OCI-LY1 (cell line): ENCODE results near the gene SLC12A5.

ENCODE experiments used
- H2AFZ ChIP-seq: fragments of 200-600 bp; sonication (generic), shearing (Covaris generic); 2 replicates; pipeline ENCODE4 v1.6.0; 2014; ENCODE audit warnings: antibody characterized with exemption, mild to moderate bottlenecking, low read length
- H3F3A ChIP-seq: fragments of 200-600 bp; sonication (generic), shearing (Covaris generic); 2 replicates; pipeline ENCODE4 v1.6.0; 2014; ENCODE audit warnings: mild to moderate bottlenecking, antibody characterized with exemption, low read length, moderate library complexity; ENCODE audit not compliant: insufficient read depth
- H3K27ac ChIP-seq: fragments of 200-600 bp; sonication (generic); 2 replicates; pipeline ENCODE4 v1.5.1; 2014; ENCODE audit warnings: low read length, mixed run types, mild to moderate bottlenecking, low read depth; ENCODE audit not compliant: poor library complexity, severe bottlenecking
- H3K27me3 ChIP-seq: fragments of 200-600 bp; sonication (generic); 2 replicates; pipeline ENCODE4 v1.6.0; 2014; ENCODE audit warnings: antibody characterized with exemption, mild to moderate bottlenecking, low read length, moderate library complexity; ENCODE audit not compliant: insufficient read depth
- H3K36me3 ChIP-seq: fragments of 200-600 bp; sonication (generic); 2 replicates; pipeline ENCODE4 v1.6.1; 2014; ENCODE audit warnings: mild to moderate bottlenecking, antibody characterized with exemption, low read length, moderate library complexity, mixed read lengths; ENCODE audit not compliant: insufficient read depth
- H3K4me1 ChIP-seq: fragments of 200-600 bp; sonication (generic); 2 replicates; pipeline ENCODE4 v1.5.1; 2014; ENCODE audit warnings: mild to moderate bottlenecking, low read length, moderate library complexity; ENCODE audit not compliant: insufficient read depth, severe bottlenecking
- H3K4me2 ChIP-seq: fragments of 200-600 bp; sonication (generic), shearing (Covaris generic); 2 replicates; pipeline ENCODE4 v1.6.1; 2014; ENCODE audit warnings: low read length
- H3K4me3 ChIP-seq: fragments of 200-600 bp; sonication (generic); 2 replicates; pipeline ENCODE4 v1.5.1; 2014; ENCODE audit warnings: low read length, low read depth, mild to moderate bottlenecking, mixed read lengths; ENCODE audit not compliant: poor library complexity, severe bottlenecking
- H3K79me2 ChIP-seq: fragments of 200-600 bp; shearing (Covaris generic); 2 replicates; pipeline ENCODE4 v1.6.1; 2016; ENCODE audit warnings: mixed run types, low read length, mixed read lengths; ENCODE audit not compliant: insufficient read depth
- H3K9ac ChIP-seq: fragments of 200-600 bp; sonication (generic), shearing (Covaris generic); 2 replicates; pipeline ENCODE4 v1.6.1; 2014; ENCODE audit warnings: mild to moderate bottlenecking, low read length, mixed read lengths
- H3K9me2 ChIP-seq: fragments of 200-600 bp; sonication (generic), shearing (Covaris generic); 2 replicates; pipeline ENCODE4 v1.6.1; 2014; ENCODE audit warnings: low read depth, mild to moderate bottlenecking, low read length, mixed read lengths
- H3K9me3 ChIP-seq: fragments of 200-600 bp; shearing (Covaris generic); 2 replicates; pipeline ENCODE4 v1.6.1; 2014; ENCODE audit warnings: low read length, mixed read lengths
- H4K20me1 ChIP-seq: fragments of 200-600 bp; sonication (generic), shearing (Covaris generic); 2 replicates; pipeline ENCODE4 v1.6.0; 2016; ENCODE audit warnings: mild to moderate bottlenecking, low read length; ENCODE audit not compliant: insufficient read depth
- CTCF ChIP-seq: fragments of 200-600 bp; sonication (generic), shearing (Covaris generic); IDR thresholded peaks from 2 replicates; pipeline ENCODE4 v1.5.1; 2017; ENCODE audit warnings: mild to moderate bottlenecking, antibody characterized with exemption, low read length, moderate library complexity, mixed read lengths
- EZH2 ChIP-seq: fragments of 200-600 bp; sonication (generic), shearing (Covaris generic); IDR thresholded peaks from 2 replicates; pipeline ENCODE4 v1.8.0; 2017; ENCODE audit warnings: borderline replicate concordance, mixed run types, mild to moderate bottlenecking, antibody characterized with exemption, low read length, moderate library complexity, mixed read lengths

The SLC12A5 gene

GRCh38 chr20:46010491-46011391 lies 18.3 kb upstream of the SLC12A5 start:
- Histone ChIP-seq H3K9me2 (no peaks in the 10 kb centered on the region), H3K27ac (no peak overlapping the region), H3K79me2 (no peaks in the 10 kb centered on the region), H3K36me3 (no peaks in the 10 kb centered on the region), H3K4me2 (no peak overlapping the region), H3K4me3 (no peak overlapping the region), H3K9ac (no peak overlapping the region), H4K20me1 (no peaks in the 10 kb centered on the region), H3K27me3 (no peaks in the 10 kb centered on the region), H2AFZ (no peak overlapping the region), H3F3A (no peaks in the 10 kb centered on the region), H3K4me1 (peaks cover 7% of the 10 kb centered on the region), H3K9me3 (no peaks in the 10 kb centered on the region)
- TF ChIP-seq EZH2 (no peak), CTCF (no peak)

DNA sequence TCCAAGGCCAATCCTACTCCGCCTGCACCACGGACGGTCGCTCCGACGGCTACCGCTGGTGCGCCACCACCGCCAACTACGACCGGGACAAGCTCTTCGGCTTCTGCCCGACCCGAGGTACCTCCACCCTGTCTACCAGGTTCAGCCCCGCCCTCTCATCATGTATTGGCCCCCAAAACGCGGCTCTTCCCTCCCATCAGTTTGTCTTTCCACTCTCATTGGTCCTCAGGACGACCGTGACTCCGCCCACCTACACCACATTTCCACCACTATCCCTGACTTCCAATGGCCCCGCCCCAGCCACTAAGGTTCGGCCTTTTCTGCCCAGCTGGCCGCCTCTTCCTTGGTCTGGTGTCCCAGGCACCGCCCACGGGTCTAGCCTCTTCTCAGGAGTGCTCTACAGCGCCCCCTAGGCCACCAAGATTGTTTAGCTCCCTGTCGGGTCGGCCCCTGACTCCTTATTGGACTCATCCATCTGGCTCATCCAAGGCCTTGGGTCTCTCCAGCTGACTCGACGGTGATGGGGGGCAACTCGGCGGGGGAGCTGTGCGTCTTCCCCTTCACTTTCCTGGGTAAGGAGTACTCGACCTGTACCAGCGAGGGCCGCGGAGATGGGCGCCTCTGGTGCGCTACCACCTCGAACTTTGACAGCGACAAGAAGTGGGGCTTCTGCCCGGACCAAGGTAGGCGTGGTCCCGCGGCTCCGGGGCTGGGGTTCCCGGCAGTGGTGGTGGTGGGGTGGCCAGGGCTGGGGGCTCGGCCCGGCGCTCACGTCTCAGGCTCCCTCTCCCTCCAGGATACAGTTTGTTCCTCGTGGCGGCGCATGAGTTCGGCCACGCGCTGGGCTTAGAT lies 17.2 kb upstream of the SLC12A5 start:
- no peaks in the 10 kb centered on the region for H3K9me3 ChIP-seq
- no peaks in the 10 kb centered on the region for H3K9me2 ChIP-seq
- no peaks in the 10 kb centered on the region for H3F3A ChIP-seq
- no peaks in the 10 kb centered on the region for H3K36me3 ChIP-seq
- H3K79me2 ChIP-seq = no peaks in the 10 kb centered on the region
- no peak overlapping the region for H2AFZ ChIP-seq
- H3K27ac ChIP-seq = no peak overlapping the region
- peaks cover 7% of the 10 kb centered on the region for H3K4me1 ChIP-seq
- H3K4me3 ChIP-seq = no peak overlapping the region
- H3K4me2 ChIP-seq = no peak overlapping the region
- H3K9ac ChIP-seq = no peak overlapping the region
- no peaks in the 10 kb centered on the region for H3K27me3 ChIP-seq
- no peaks in the 10 kb centered on the region for H4K20me1 ChIP-seq
- TF ChIP-seq CTCF (peak; percentile 59), EZH2 (no peak)

- Histone ChIP-seq H2AFZ (no peak overlapping the region), H3K79me2 (no peaks in the 10 kb centered on the region), H3K4me2 (no peak overlapping the region), H3K9me2 (no peaks in the 10 kb centered on the region), H4K20me1 (no peaks in the 10 kb centered on the region), H3K4me3 (no peak overlapping the region), H3K9ac (no peak overlapping the region), H3K27ac (no peak overlapping the region), H3F3A (no peaks in the 10 kb centered on the region), H3K36me3 (no peaks in the 10 kb centered on the region), H3K9me3 (no peaks in the 10 kb centered on the region; the same call in 1 of the 2 replicates), H3K4me1 (peaks cover 7% of the 10 kb centered on the region), H3K27me3 (no peaks in the 10 kb centered on the region; the same call in 1 of the 2 replicates)
- TF ChIP-seq EZH2 = no peak
- TF ChIP-seq CTCF = no peak
Observed at GRCh38 chr20:46012921-46013320, 16.1 kb upstream of the SLC12A5 start.
